ENCODE results near the gene ZNF800.

ZNF800 gene

DNA sequence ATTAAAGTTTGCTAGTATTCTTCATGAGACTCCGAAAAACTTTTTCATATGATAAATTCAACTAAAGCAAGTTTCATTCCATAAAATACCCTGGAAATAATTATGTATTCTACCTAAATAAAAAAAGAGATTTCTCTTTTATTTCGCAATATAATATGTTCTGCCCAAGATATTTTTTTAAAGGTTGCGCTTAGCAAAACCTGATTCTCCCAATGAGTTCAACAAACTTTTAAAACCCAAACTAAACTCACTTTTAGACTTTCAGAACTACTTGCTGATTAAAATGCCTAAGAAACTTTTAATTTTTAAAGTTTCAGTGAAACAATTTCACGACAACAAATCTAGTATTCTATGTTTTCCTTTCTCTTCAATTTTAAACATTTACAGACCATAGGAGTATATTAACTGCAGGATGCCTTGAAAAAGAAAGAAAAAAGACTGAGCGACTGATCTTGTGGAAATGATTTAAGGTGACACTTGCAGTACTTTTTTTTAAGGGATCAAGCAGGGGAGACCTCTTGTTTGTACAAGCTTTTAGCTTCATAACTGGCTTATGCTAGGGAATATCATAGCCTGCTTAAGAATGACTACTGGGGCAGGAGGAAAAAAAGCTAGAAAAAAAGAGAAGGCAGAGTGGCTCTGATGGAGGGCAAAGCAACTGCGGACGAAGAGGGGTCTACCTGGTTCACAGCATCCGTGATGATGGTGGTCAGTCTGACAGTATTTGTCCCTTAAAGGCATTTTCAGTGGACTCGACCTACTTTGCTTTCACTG is 1.5 kb downstream of the ZNF800 start:
- no peak for DNase-seq

DNA sequence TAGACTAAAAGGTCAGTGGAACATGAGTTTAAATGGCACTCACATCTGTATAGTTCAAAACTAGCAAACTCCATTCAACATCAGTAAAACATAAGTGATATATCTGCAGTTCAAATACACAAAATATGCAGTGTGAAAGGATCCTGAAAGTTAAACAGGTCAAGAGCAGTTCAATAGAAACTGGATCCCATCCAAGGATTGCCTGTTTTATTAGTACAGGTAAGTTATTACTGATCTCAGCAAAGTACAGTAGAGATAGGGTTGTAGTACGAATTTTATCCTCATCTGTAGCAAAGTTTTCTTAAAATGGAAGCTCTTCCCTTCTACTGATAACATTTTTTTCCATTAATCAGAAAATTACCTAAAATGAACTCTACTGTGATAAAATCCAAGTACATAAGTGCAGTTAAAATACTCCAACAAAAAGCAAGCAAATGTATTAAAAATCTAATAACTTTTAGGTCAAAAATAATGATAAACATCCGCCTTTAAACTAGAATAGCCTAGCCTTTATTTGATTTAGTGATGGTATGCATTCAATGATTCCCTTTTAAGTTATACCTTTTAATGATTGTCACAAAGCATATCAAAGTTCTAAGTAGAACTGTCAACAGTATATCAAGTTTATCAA is 2.2 kb downstream of the ZNF800 start:
- DNase-seq = no peak

GRCh38 chr7:127389321-127389720 is 3.2 kb downstream of the ZNF800 start:
- DNase-seq = no peak

DNA sequence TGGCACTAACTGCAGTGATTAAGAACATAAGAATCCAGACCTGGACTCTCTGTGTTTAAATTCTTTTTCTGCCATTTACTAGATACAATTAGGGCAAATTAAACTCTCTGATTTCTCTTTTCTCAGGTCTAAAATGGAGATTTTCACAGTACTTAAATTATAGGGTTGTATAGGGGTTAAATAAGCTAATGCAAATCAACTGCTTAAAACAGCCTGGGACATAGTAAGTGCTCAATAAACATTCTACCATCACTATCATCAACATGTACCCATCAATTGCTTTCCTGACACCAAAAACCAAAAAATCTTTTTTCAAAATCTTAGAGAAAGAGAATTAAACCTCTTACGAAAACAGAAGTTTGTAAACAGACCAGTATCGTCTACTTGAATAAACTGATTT is 4.5 kb downstream of the ZNF800 start:
- DNase-seq = no peak

- no peak for DNase-seq
Observed at GRCh38 chr7:127383123-127383835, 9.2 kb downstream of the ZNF800 start.

GRCh38 chr7:127382301-127383085 is 10.0 kb downstream of the ZNF800 start:
- no peak for DNase-seq

DNA sequence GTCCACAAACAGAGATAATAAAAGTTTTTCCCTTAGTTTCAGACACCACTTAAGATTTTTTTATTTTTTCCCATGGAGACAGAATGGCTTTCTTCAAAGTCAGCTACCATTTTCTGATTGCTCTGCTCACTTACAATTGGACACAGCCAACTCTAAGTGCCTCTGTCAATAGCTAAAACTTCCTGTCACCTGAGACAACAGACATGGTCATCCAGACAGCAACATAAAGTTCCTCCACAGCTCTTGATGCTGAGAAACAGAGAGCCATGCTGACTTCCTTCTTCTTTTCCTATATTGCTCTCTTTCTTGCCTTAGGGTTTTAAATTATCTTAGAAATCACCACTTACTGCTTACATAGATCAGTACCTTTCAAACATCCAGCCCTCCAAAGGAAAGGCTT is 12.0 kb downstream of the ZNF800 start:
- no peak for DNase-seq

GRCh38 chr7:127379642-127380041 is 12.9 kb downstream of the ZNF800 start:
- no peak for DNase-seq

GRCh38 chr7:127378537-127378936 is 14.0 kb downstream of the ZNF800 start:
- no peak for DNase-seq

GRCh38 chr7:127377425-127377824 is 15.1 kb downstream of the ZNF800 start:
- DNase-seq = no peak

GRCh38 chr7:127375631-127376030 is 16.9 kb downstream of the ZNF800 start:
- DNase-seq = no peak

DNA sequence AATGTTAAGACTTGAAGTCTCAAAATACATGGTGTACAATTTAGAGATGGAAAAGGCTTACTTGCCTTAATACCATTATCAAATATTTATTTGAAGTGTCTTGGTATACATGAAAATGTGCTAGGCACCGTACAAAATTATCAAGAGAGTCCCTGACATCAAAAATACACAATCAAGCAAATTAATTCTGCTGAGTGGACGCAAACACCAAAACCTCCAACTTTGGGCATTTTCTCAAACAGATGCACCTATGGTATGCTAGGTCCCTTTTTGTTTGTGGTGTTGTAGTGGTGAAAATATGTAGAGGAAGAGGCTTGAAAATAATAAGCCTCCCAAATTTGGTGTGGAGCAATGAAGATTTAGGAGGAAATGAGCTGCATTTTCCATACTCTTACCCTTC is 24.8 kb downstream of the ZNF800 start:
- no peak for DNase-seq

DNA sequence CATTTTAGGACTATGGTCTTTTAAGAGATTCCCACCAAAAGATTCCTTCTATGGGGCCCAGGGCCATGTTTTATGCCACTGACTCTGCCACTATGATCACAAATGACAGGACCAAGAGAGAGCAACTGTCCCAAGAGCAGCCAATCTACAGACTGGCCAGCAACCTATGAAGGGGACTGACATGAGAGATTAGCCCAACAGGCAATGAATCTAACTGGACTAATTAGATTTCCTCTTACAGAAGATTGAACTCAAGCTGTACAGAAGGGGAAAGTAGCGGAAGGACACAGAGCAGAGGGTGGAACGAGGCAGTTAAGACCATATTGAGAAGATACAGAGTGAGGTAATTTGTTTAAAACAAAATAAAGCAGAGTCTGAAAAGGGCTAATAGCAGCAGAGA is 25.8 kb downstream of the ZNF800 start:
- DNase-seq = no peak

- no peak for DNase-seq
Observed at GRCh38 chr7:127365957-127366315, 26.6 kb downstream of the ZNF800 start.

DNA sequence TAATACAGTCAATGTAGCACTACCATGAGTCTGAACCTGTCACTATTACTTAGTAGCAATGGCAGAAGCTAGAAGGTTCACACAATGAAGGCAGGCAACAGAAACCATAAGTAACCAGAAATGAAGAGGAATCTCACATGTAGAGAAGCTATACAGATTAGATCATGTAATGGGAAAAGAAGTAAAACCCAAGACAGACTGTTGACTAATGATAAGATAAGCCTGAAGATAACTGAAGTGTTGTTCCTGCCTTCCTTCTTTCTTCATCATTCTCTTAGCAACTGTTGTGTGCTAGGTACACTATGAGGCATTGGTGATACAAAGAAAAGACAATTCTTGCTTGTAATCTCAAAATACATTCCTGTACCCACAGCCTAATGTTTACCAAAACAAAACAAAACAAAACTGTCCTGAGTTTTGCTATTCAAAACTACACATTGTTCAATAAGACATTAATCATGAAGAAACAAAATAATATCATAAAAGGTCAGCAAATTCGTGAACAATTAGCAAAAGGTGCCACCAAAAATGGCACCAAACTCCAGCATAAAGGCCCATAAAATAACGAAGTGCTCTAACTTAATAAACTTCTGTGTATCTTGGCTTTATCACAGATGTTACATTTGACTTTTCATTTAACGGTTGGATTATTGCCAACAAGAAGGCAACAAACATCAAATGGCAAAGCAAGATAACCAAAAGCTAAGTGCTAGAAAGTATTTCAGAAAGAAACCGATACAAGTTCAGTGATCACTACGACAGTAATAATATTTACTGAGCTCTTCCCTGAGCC is 27.1 kb downstream of the ZNF800 start:
- DNase-seq = no peak

GRCh38 chr7:127362364-127363027 is 30.0 kb downstream of the ZNF800 start:
- DNase-seq = no peak

DNA sequence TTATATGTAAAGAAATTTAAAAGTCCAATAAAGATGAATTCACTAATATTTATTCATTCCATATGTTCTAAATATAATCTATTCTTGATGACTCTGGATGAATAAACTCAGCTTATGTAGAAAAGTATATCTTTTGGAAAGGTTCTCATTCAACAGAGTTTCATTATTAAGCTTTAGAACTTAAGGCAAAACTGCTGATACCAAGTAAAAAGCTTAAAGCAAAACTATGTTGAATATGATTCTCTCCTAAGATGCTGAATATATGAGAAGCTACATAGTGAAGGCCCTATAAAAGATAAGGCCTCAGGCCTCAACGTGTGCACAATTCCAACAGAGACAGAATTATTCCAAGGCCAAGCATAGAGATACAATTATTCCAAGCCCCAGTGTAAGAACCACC is 30.8 kb downstream of the ZNF800 start:
- DNase-seq = no peak

GRCh38 chr7:127359011-127359410 is 33.5 kb downstream of the ZNF800 start:
- no peak for DNase-seq

DNA sequence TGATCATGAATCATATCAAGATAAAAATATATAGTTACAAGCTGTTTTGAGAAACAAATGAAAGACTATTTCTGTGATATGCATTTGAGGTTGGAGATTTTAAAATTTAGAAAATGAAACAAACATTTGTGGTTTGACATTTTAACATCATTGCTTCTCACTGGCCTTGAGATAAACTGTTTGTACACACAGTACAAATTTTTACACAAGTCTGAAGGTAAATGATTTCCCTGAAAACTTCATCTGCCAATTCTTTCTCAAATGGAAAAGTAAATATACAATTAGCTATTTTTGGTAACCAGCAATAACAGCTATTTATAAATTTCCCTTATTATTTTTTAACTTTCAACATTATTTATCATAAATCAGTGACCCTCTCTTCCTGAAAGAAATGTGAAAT is 38.6 kb downstream of the ZNF800 start:
- no peak for DNase-seq

- no peak for DNase-seq
Observed at GRCh38 chr7:127350586-127350985, 41.9 kb downstream of the ZNF800 start.

GRCh38 chr7:127349881-127350280 is 42.6 kb downstream of the ZNF800 start:
- no peak for DNase-seq

GRCh38 chr7:127348247-127348631 is 44.3 kb downstream of the ZNF800 start:
- no peak for DNase-seq
